ENCODE measurements around the gene KCNAB2.

Gene KCNAB2

GRCh38 chr1:6086358-6086757, 40.7 kb downstream of the KCNAB2 start:
- DNase-seq (ENCODE audit: low read depth): no peak
- no peak overlapping the region for H3K4me3 ChIP-seq (ENCODE audit: low read depth, low read length)
- TF ChIP-seq, protein P1, sequence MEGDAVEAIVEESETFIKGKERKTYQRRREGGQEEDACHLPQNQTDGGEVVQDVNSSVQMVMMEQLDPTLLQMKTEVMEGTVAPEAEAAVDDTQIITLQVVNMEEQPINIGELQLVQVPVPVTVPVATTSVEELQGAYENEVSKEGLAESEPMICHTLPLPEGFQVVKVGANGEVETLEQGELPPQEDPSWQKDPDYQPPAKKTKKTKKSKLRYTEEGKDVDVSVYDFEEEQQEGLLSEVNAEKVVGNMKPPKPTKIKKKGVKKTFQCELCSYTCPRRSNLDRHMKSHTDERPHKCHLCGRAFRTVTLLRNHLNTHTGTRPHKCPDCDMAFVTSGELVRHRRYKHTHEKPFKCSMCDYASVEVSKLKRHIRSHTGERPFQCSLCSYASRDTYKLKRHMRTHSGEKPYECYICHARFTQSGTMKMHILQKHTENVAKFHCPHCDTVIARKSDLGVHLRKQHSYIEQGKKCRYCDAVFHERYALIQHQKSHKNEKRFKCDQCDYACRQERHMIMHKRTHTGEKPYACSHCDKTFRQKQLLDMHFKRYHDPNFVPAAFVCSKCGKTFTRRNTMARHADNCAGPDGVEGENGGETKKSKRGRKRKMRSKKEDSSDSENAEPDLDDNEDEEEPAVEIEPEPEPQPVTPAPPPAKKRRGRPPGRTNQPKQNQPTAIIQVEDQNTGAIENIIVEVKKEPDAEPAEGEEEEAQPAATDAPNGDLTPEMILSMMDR (conservative IDR thresholded peaks at IDR 0.05; ENCODE audit: low read depth, low read length): no peak

GRCh38 chr1:6086762-6087376, 41.2 kb downstream of the KCNAB2 start:
- TF ChIP-seq, protein P1 (conservative IDR thresholded peaks at IDR 0.05; ENCODE audit: low read depth, low read length): no peak
- no peak overlapping the region for H3K4me3 ChIP-seq (ENCODE audit: low read depth, low read length)
- no peak for DNase-seq (ENCODE audit: low read depth)

DNA sequence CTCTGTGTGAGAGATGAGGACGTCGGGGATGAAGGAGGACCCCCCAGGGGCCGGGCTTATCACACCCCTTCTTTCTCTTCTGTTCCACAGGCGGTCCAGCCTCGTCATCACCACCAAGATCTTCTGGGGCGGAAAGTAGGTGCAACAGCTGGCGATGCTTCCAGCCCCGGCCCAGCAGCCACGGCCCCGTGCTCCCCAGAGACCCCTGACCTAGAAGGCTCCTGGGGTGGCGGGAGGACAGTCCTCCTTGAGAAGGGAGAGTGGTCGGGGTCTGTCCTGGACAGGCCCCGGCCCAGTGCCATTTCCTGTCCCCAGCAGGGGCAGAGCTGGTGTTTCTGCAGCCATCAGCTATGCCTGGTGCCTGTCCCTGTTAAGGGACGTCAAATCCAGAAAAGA, 41.7 kb downstream of the KCNAB2 start:
- TF ChIP-seq, protein P1 (conservative IDR thresholded peaks at IDR 0.05; ENCODE audit: low read depth, low read length): no peak

GRCh38 chr1:6087958-6088357, 42.3 kb downstream of the KCNAB2 start:
- H3K4me3 ChIP-seq (ENCODE audit: low read depth, low read length): no peak overlapping the region
- no peak for DNase-seq (ENCODE audit: low read depth)
- TF ChIP-seq, protein P1 (conservative IDR thresholded peaks at IDR 0.05; ENCODE audit: low read depth, low read length): no peak

More for the DNA sequence above, 41.7 kb downstream of the KCNAB2 start:
- no peak for DNase-seq (ENCODE audit: low read depth)
- H3K4me3 ChIP-seq (ENCODE audit: low read depth, low read length): no peak overlapping the region

DNA sequence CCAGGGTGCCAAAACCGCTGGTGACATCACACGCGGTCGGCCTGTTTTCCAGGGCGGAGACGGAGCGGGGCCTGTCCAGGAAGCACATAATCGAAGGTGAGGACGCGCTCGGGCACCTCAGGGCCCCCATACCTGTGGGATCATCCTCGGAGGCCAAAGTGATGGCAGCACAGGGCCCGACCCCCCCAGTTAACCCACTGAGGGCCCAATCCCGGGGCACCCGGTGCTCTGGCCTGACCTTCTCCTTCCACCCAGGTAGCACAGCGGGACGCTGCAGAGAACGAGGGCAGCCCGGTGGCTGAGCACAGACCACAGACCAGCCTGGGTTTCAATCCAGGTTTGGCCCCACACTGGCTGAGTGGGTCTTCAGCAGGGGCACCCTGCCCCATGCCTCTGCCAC, 43.3 kb downstream of the KCNAB2 start:
- no peak overlapping the region for H3K4me3 ChIP-seq (ENCODE audit: low read depth, low read length)
- DNase-seq (ENCODE audit: low read depth): no peak
- TF ChIP-seq, protein P1 (conservative IDR thresholded peaks at IDR 0.05; ENCODE audit: low read depth, low read length): no peak

GRCh38 chr1:6090288-6090687, 44.6 kb downstream of the KCNAB2 start:
- DNase-seq (ENCODE audit: low read depth): no peak
- no peak overlapping the region for H3K4me3 ChIP-seq (ENCODE audit: low read depth, low read length)
- TF ChIP-seq, protein P1 (conservative IDR thresholded peaks at IDR 0.05; ENCODE audit: low read depth, low read length): no peak

Data from choroid plexus epithelial cell (primary cell).